ENCODE data around the gene SCRT2. TPM values are rescaled to one million over a fixed set of nuclear protein-coding genes. Genes with fewer than 3 reads are reported as not detected.
A peak's percentile ranks its signal among the peaks of the same experiment; 100 is the strongest.

Gene SCRT2
- total RNA-seq, 1 donor from 2014 or later = not detected

DNA sequence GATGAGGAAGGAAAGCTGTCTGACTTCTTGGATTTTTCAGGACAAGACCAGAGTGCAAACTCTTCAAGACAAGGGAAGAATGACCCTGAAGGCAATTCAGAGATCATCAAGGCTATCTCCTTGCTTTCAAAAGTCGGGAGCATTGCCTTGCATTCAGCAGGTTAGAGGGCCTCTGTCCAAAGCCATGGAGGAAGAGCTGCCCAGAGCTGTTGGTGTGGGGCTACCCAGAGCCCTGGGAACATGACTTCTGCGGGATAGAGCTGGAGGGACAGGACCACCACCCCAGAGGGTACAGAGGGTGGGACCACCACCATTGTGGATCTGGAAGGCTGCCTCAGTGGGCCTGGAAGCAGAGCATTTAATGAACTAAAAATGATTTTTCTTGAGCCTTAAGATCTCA is 17.4 kb downstream of the SCRT2 start:
- Mint-ChIP-seq H3K4me1 (peaks cover 10% of the 10 kb centered on the region), H3K27ac (no peak overlapping the region), H3K36me3 (ENCODE audit: low read depth) (no peaks in the 10 kb centered on the region), H3K9me3 (no peaks in the 10 kb centered on the region), H3K4me3 (no peak overlapping the region), H3K27me3 (peaks cover 44% of the 10 kb centered on the region)
- DNase-seq (no peak), ATAC-seq (ENCODE audit: low read depth) (no peak)
- ChIA-PET POLR2A (no interaction called here), CTCF (no interaction called here)
- intact Hi-C loops (cut with micrococcal nuclease) = no loop called here
- TF ChIP-seq, protein P1, sequence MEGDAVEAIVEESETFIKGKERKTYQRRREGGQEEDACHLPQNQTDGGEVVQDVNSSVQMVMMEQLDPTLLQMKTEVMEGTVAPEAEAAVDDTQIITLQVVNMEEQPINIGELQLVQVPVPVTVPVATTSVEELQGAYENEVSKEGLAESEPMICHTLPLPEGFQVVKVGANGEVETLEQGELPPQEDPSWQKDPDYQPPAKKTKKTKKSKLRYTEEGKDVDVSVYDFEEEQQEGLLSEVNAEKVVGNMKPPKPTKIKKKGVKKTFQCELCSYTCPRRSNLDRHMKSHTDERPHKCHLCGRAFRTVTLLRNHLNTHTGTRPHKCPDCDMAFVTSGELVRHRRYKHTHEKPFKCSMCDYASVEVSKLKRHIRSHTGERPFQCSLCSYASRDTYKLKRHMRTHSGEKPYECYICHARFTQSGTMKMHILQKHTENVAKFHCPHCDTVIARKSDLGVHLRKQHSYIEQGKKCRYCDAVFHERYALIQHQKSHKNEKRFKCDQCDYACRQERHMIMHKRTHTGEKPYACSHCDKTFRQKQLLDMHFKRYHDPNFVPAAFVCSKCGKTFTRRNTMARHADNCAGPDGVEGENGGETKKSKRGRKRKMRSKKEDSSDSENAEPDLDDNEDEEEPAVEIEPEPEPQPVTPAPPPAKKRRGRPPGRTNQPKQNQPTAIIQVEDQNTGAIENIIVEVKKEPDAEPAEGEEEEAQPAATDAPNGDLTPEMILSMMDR (IDR thresholded peaks at IDR 0.05) = no peak

DNA sequence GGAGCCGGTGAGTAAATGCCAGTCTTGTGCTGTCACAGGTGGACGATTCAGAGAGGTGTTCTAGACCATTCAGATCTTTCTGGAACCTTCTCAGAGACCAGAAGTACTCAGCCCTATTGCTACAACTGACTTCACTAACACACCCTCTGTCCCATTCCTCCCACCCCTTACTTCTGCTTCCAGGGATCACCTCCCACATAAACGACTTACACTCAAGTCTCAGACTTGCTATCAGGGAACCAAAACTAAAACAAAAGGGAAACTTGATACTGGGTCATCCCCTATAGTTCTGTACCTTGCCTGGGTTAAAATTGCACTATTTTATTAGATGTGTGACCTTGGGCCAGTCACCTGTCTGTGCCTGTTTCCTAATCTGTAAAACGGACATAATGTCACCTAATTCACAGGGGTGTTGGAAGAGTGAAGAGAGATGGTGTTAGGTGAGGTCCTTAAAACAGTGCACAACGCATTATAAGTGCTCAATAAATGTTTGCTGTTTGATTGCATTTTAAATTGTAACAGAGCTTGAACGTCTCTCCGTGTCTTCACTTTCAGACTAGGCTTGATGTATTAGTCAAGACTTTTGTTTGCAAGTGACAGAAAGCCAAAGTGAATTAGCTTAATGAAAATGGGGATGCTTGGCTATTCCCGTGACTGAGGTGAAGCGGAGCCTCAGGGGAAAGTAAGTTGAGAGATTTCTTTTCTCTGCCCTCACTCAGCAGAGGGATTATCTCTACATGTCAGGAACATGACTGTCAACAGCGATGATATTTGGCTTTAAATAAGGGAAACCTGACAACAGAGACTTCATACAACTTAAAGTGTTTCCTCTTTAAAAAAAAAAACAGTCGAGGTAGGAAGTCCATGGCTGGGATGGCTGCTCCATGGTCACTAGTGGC is 19.6 kb downstream of the SCRT2 start:
- intact Hi-C loops (cut with micrococcal nuclease) = no loop called here
- no peaks in the 10 kb centered on the region for H3K36me3 Mint-ChIP-seq (ENCODE audit: low read depth)
- ChIA-PET CTCF (interaction anchor here (1.0 kb wide), 1 partner anchor 10 kb away, joined by 3 read pairs; no protein-coding TSS in a partner anchor), POLR2A (interaction anchor here (0.5 kb wide), 1 partner anchor 350 kb away, joined by 3 read pairs; no protein-coding TSS in a partner anchor)
- H3K27ac Mint-ChIP-seq = no peak overlapping the region
- ATAC-seq (ENCODE audit: low read depth) = no peak
- DNase-seq = no peak
- peaks cover 23% of the 10 kb centered on the region for H3K4me1 Mint-ChIP-seq
- H3K4me3 Mint-ChIP-seq = no peak overlapping the region
- TF ChIP-seq, protein P1 (IDR thresholded peaks at IDR 0.05) = no peak
- peaks cover 27% of the 10 kb centered on the region for H3K27me3 Mint-ChIP-seq
- no peaks in the 10 kb centered on the region for H3K9me3 Mint-ChIP-seq

DNA sequence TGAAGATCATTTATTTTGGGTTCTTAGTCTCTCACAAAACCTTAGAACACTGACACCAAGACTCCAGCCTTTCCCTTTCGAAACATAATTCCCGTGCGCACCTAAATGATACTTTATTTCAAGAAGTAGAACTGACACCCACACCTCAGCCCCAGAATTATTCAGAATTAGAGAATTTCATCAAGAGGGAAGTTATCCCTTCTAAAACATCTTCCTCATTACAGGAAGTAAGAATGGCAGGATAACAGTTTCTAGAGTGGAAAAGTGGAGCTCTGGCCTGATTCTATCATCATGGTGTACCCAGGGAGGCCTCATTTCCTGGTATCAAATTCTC is 21.2 kb downstream of the SCRT2 start:
- intact Hi-C loops (cut with micrococcal nuclease) = no loop called here
- no peaks in the 10 kb centered on the region for H3K9me3 Mint-ChIP-seq
- CTCF ChIA-PET = no interaction called here
- H3K27ac Mint-ChIP-seq = no peak overlapping the region
- peaks cover 18% of the 10 kb centered on the region for H3K27me3 Mint-ChIP-seq
- TF ChIP-seq, protein P1 (IDR thresholded peaks at IDR 0.05) = no peak
- DNase-seq = no peak
- POLR2A ChIA-PET = no interaction called here
- no peak for ATAC-seq (ENCODE audit: low read depth)
- peaks cover 23% of the 10 kb centered on the region for H3K4me1 Mint-ChIP-seq
- peak overlapping the region; percentile 38 for H3K4me3 Mint-ChIP-seq
- H3K36me3 Mint-ChIP-seq (ENCODE audit: low read depth) = no peaks in the 10 kb centered on the region

DNA sequence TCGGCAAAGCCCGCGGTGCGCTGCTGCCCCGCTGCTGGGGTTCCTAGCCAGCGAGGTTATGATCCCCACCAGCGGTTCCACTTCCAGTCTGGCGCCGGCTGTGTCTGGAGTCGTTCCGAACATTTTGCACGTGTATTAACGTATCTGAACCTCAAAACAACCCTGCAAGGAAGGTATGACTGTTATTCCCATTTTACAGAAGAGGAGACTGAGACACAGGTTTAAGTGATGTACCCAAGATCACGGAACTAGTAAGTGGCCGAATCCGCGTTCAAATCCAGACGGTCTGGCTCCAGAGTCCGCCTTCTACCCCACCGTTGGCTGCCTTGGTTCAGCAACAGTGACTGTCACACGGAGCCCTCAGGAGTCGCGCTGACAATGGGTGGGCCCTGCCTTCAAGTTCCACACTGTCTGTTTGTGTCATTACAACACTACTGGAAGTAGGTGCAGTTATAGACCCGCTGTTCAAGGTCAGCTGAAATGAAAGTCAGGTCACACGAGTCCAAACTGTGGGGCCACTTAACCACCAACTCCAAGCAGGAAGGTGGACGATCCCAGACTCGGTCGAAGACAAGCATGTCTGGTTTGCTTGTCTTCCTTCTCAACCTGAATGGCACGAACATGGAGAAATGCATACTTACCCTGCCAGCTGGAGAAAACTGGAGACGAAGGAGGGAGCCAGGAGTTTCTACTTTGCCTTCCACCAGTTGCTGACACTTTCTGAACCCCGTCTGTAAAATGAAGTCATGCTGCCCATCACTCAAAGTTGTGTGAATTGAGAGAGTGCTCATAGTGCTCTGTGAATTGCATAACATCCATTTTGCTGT is 21.8 kb downstream of the SCRT2 start:
- Mint-ChIP-seq H3K9me3 (no peaks in the 10 kb centered on the region), H3K4me1 (peaks cover 23% of the 10 kb centered on the region), H3K4me3 (peak overlapping the region; percentile 81), H3K27me3 (peaks cover 14% of the 10 kb centered on the region), H3K27ac (peak overlapping the region; percentile 7), H3K36me3 (ENCODE audit: low read depth) (peaks cover 1% of the 10 kb centered on the region)
- DNase-seq (no peak), ATAC-seq (ENCODE audit: low read depth) (no peak)
- TF ChIP-seq, protein P1 (IDR thresholded peaks at IDR 0.05) = no peak
- intact Hi-C loops (cut with micrococcal nuclease) = loop anchor here (1.0 kb wide), 2 partner anchors 74 to 111 kb away; partner anchors contain the start of gene CSNK2A1
- CTCF ChIA-PET = no interaction called here
- POLR2A ChIA-PET = interaction anchor here (0.5 kb wide), 1 partner anchor 262 kb away, joined by 3 read pairs; no protein-coding TSS in a partner anchor

All from activated B cell treated with CpG ODN at 0.5 μM for 24 hours (primary cell).